Lower lobe of right lung (tissue), 2 donors: ENCODE results near the gene CYP4V2. TPM values are rescaled to one million over a fixed set of nuclear protein-coding genes. Genes with fewer than 3 reads are reported as not detected.
A peak's percentile ranks its signal among the peaks of the same experiment; 100 is the strongest.

ENCODE experiments used
- ATAC-seq, 2 donors: fragments of 200-7000 bp; cut with Tn5 transposase; one replicate each; pipeline ENCODE4 v1.9.1; 2020 to 2022; ENCODE audit warnings: mild to moderate bottlenecking in 2 of 2, moderate library complexity in 2 of 2
- DNase-seq: peaks from one replicate; pipeline ENCODE4 v3.0.0-alpha.2; 2020
- H3K27ac ChIP-seq: fragments of 200-600 bp; one replicate; pipeline ENCODE4 v1.8.0; 2022
- H3K27me3 ChIP-seq: fragments of 200-600 bp; one replicate; pipeline ENCODE4 v1.8.0; 2022; ENCODE audit warnings: low read depth
- H3K36me3 ChIP-seq: fragments of 200-600 bp; one replicate; pipeline ENCODE4 v1.8.0; 2022; ENCODE audit warnings: mild to moderate bottlenecking
- H3K4me1 ChIP-seq: fragments of 200-600 bp; one replicate; pipeline ENCODE4 v1.8.0; 2022
- H3K4me3 ChIP-seq: fragments of 200-600 bp; one replicate; pipeline ENCODE4 v1.8.0; 2022; ENCODE audit warnings: mild to moderate bottlenecking
- H3K9me3 ChIP-seq: fragments of 200-600 bp; one replicate; pipeline ENCODE4 v1.8.0; 2022
- CTCF ChIP-seq: fragments of 200-600 bp; IDR thresholded peaks from one replicate; pipeline ENCODE4 v1.8.0; 2022; ENCODE audit warnings: antibody characterized with exemption, mild to moderate bottlenecking
- intact Hi-C: fragments of 100-400 bp; cut with DNase I; formaldehyde crosslinking; loops from one replicate; pipeline ENCODE4 v1.11.0; 2022
- total RNA-seq: library from RNA; stranded (reverse); fragmentation: NEBNext Ultra II Directional; extraction: Animal tissue kit (Norgen Biotek cat#: 25700); gene quantifications from one replicate; pipeline ENCODE4 v1.2.1, GENCODE V29; 2021
- donor health status: DM: no; HTN: yes; CAD: no; lungs with severe emphysema.

The CYP4V2 gene
- total RNA-seq, 1 donor from 2014 or later, result 38.6 TPM

- no peak for ATAC-seq
- H3K27me3 ChIP-seq, result peaks cover 6% of the 10 kb centered on the region
- H3K9me3 ChIP-seq, result no peaks in the 10 kb centered on the region
- no peak overlapping the region for H3K4me3 ChIP-seq
- H3K4me1 ChIP-seq, result peaks cover 15% of the 10 kb centered on the region
- intact Hi-C loops, result no loop called here
- TF ChIP-seq CTCF, result peak; percentile 54
- H3K27ac ChIP-seq, result no peak overlapping the region
- no peak for DNase-seq
- no peaks in the 10 kb centered on the region for H3K36me3 ChIP-seq
Measured at GRCh38 chr4:186149872-186150271, 41.5 kb upstream of the CYP4V2 start.

GRCh38 chr4:186150926-186151325 lies 40.4 kb upstream of the CYP4V2 start:
- Histone ChIP-seq H3K27ac (no peak overlapping the region), H3K4me3 (no peak overlapping the region), H3K36me3 (no peaks in the 10 kb centered on the region), H3K4me1 (peaks cover 5% of the 10 kb centered on the region), H3K27me3 (peaks cover under 1% of the 10 kb centered on the region), H3K9me3 (no peaks in the 10 kb centered on the region)
- intact Hi-C loops, result no loop called here
- no peak for TF ChIP-seq CTCF
- DNase-seq (no peak), ATAC-seq (no peak)

- H3K36me3 ChIP-seq, result no peaks in the 10 kb centered on the region
Measured at GRCh38 chr4:186151499-186151898, 39.9 kb upstream of the CYP4V2 start.

GRCh38 chr4:186158021-186158813 lies 33.1 kb upstream of the CYP4V2 start:
- intact Hi-C loops, result no loop called here
- TF ChIP-seq CTCF, result no peak
- ATAC-seq, result peak in 1 of 2 donors; percentile 15
- Histone ChIP-seq H3K27me3 (no peaks in the 10 kb centered on the region), H3K4me3 (no peak overlapping the region), H3K4me1 (no peaks in the 10 kb centered on the region), H3K36me3 (peaks cover 20% of the 10 kb centered on the region), H3K27ac (no peak overlapping the region), H3K9me3 (no peaks in the 10 kb centered on the region)
- no peak for DNase-seq

More at GRCh38 chr4:186151499-186151898, 39.9 kb upstream of the CYP4V2 start:
- H3K4me3 ChIP-seq, result no peak overlapping the region
- intact Hi-C loops, result no loop called here
- H3K27ac ChIP-seq, result no peak overlapping the region
- DNase-seq (no peak), ATAC-seq (no peak)
- TF ChIP-seq CTCF, result no peak
- H3K9me3 ChIP-seq, result no peaks in the 10 kb centered on the region
- H3K4me1 ChIP-seq, result no peaks in the 10 kb centered on the region
- H3K27me3 ChIP-seq, result no peaks in the 10 kb centered on the region

GRCh38 chr4:186158966-186159365 lies 32.4 kb upstream of the CYP4V2 start:
- intact Hi-C loops, result no loop called here
- ATAC-seq, result no peak
- TF ChIP-seq CTCF, result no peak
- Histone ChIP-seq H3K36me3 (peaks cover 23% of the 10 kb centered on the region), H3K27ac (no peak overlapping the region), H3K9me3 (no peaks in the 10 kb centered on the region), H3K27me3 (no peaks in the 10 kb centered on the region), H3K4me1 (no peaks in the 10 kb centered on the region), H3K4me3 (no peak overlapping the region)
- DNase-seq, result no peak
